Calu3 (cell line): ENCODE data around the gene FERMT2. TPM values are rescaled to one million over a fixed set of nuclear protein-coding genes. Genes with fewer than 3 reads are reported as not detected.
A peak's percentile ranks its signal among the peaks of the same experiment; 100 is the strongest.

Source experiments
- Bru-seq: library from RNA; stranded (reverse); fragments of 400-500 nt; gene quantifications from one replicate; lab custom pipeline; 2021; lab: Mats Ljungman, UMichigan
- BruChase-seq, 2 experiments: library from RNA; stranded (reverse); fragments of 400-500 nt; gene quantifications; one replicate each; lab custom pipeline; 2021; lab: Mats Ljungman, UMichigan
- BruUV-seq: library from RNA; stranded (reverse); fragments of 400-500 nt; replicated peaks from 2 replicates; lab custom pipeline; 2021; lab: Mats Ljungman, UMichigan
- CTCF ChIA-PET: fragments of 300-600 bp; sonication (Branson Sonifier 250); formaldehyde crosslinking; loops from one replicate; lab custom pipeline; 2022; ENCODE audit warnings: antibody characterized with exemption; lab: Charles Lee
- DNase-seq: peaks from one replicate; pipeline ENCODE4 v3.0.0; 2022
- H3K27ac Mint-ChIP-seq: one replicate; pipeline ENCODE4 v1.8.0; 2022; ENCODE audit warnings: mixed read lengths; ENCODE audit not compliant: unreplicated experiment
- H3K27me3 Mint-ChIP-seq: one replicate; pipeline ENCODE4 v1.8.0; 2022; ENCODE audit warnings: mixed read lengths; ENCODE audit not compliant: unreplicated experiment
- H3K36me3 Mint-ChIP-seq: one replicate; pipeline ENCODE4 v1.8.0; 2022; ENCODE audit warnings: mild to moderate bottlenecking, moderate library complexity, mixed read lengths; ENCODE audit not compliant: insufficient read depth, unreplicated experiment
- H3K4me1 Mint-ChIP-seq: one replicate; pipeline ENCODE4 v1.8.0; 2022; ENCODE audit warnings: mild to moderate bottlenecking, low read depth, mixed read lengths; ENCODE audit not compliant: unreplicated experiment
- H3K4me3 Mint-ChIP-seq: one replicate; pipeline ENCODE4 v1.8.0; 2022; ENCODE audit warnings: mild to moderate bottlenecking, low read depth, moderate library complexity, mixed read lengths; ENCODE audit not compliant: unreplicated experiment
- H3K9me3 Mint-ChIP-seq: one replicate; pipeline ENCODE4 v1.8.0; 2022; ENCODE audit warnings: low read depth, mixed read lengths; ENCODE audit not compliant: unreplicated experiment
- CTCF ChIP-seq: fragments of 200-600 bp; IDR thresholded peaks from one replicate; pipeline ENCODE4 v1.8.0; 2022; ENCODE audit warnings: antibody characterized with exemption; ENCODE audit not compliant: unreplicated experiment
- intact Hi-C: fragments of 100-400 bp; cut with micrococcal nuclease; formaldehyde crosslinking; loops from one replicate; pipeline ENCODE4 v1.10.0; 2022; ENCODE audit not compliant: unreplicated experiment
- long read RNA-seq: library from polyadenylated mRNA; stranded (forward); transcript quantifications from one replicate; pipeline ENCODE4 v2.0.0, GENCODE V29; 2022
- total RNA-seq: library from RNA; stranded (reverse); gene quantifications from 2 replicates; pipeline ENCODE4 v1.2.3, GENCODE V29; 2022

FERMT2 gene
- total RNA-seq (21.0 and 21.6 TPM in 2 replicates), Bru-seq, nascent RNA (percentile 77 among the genes with signal in this experiment), BruChase-seq, experiment 1, labeled RNA remaining after a 6-hour chase (percentile 61 among the genes with signal in this experiment), BruChase-seq, experiment 2, labeled RNA remaining after a 2-hour chase (percentile 60 among the genes with signal in this experiment)
- long read RNA-seq, transcript FERMT2-201 (15 exons, 3,338 nt), result major isoform, 11 of 22 reads
- long read RNA-seq, partial matches to known transcripts, result 9 of 22 reads
- long read RNA-seq, other reads (novel, unspliced or antisense), result 2 of 22 reads

DNA sequence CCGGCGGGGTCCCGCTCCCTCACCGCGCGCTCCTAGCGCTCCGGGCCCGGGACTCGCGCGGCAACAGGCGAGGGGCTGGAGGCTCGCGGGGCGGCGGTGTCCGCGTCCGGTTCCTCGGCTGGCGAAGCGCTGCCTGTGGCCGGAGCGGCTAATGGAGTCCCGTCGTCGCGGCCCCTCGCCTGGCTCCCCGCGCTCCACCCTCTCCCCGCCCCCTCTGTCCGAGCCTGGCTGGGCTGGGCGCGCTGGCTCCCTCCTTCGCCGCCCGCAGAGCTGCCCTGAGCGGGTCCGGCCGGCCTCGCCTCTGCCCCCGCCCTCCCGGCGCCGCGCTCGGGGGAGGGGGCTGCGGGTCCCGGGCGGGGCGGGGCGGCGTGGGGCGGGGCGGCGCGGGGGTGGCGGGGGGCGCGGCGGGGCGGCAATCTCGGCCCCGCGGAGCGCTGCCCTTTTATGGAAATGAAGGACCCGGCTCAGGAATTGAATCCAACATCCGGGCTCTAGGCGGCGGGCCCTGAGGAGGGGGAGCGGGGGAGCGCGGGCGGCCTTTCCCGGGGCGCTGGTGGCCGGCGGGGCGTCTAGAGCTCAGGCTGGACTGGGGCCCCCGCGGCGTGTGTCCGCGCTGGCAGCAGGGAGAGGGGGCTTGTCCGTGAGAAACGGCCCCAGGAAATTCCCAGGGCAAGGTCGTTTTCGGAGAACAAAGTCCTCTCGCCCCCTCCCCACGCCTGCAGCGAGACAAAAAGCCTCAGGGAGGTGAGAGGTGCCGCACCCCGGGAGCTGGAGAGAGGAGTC, at the start of gene FERMT2:
TSS of gene FERMT2 (minus strand) at position 153 of the 783 bp plus-strand sequence. CDS start 482 bp downstream, outside the sequence.
- DNase-seq, result peak; percentile 91
- Mint-ChIP-seq H3K27me3 (no peaks in the 10 kb centered on the region), H3K9me3 (no peaks in the 10 kb centered on the region), H3K27ac (peak within 1 kb of the TSS; percentile 84), H3K4me3 (peak within 1 kb of the TSS; percentile 94), H3K36me3 (peaks cover 26% of the 10 kb centered on the region), H3K4me1 (peaks cover 10% of the 10 kb centered on the region)
- CTCF ChIA-PET, result interaction anchor here (0.5 kb wide), 1 partner anchor 29 kb away, joined by 3 read pairs; no protein-coding TSS in a partner anchor
- no TSS peak for BruUV-seq
- TF ChIP-seq CTCF, result no peak
- intact Hi-C loops, result loop anchor here (10.0 kb wide), 1 partner anchor 396 kb away; the partner anchor contains the start of genes GPR137C and TXNDC16

DNA sequence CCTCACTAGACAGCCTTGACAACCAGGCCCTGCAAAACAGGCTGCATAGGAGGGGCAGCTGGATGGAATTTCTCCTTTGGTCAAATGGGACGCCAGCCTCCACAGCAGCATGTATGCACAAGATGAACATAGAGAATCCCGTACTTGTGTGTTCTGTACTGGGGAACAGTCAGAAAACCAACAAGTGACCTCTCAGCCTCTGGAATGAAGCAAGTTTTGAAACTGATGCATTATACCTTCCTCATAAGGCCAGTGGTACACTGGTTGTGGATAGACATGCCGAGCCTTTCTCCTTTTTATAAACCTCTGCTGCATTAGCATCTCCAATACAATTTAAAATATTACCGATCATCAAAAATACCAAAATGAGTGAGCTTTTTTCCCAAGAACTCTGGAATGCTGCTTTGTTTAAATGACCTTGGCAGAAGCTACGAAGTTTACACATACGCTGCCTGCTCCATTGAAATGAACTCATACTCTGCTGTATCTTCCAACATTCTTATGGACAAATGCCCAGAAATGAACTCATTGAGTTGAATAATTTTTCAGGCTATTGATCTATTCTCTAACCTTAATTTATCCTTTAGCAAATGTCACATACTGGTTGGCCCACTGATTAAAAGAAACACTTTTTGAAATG, 47.6 kb upstream of the FERMT2 start:
- CTCF ChIA-PET, result interaction anchor here (0.8 kb wide), 1 partner anchor 16 kb away, joined by 3 read pairs; no protein-coding TSS in a partner anchor
- Mint-ChIP-seq H3K4me3 (no peak overlapping the region), H3K27ac (no peak overlapping the region), H3K27me3 (peaks cover 12% of the 10 kb centered on the region), H3K9me3 (no peaks in the 10 kb centered on the region), H3K4me1 (peaks cover 8% of the 10 kb centered on the region), H3K36me3 (no peaks in the 10 kb centered on the region)
- BruUV-seq, result no TSS peak
- intact Hi-C loops, result no loop called here
- no peak for TF ChIP-seq CTCF
- DNase-seq, result no peak

DNA sequence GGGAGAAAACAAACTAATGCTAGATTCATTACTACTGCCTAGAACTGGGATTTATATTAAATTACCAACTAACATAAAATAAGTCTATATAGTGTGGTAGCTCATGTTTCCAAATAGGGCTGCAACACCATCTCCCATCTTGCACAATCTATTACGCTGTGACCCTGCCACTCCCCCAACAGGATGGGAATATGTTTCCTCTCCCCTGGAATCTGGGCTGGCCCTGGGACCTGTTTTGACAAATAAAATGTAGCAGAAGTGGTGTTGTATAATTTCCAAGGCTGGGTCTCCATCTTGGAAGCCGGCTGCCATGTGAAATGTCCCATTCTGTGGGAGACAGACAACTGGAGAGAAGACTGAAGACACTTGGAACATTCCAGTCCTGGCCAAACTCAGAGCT, 45.6 kb upstream of the FERMT2 start:
- H3K36me3 Mint-ChIP-seq, result no peaks in the 10 kb centered on the region
- H3K27me3 Mint-ChIP-seq, result peaks cover 23% of the 10 kb centered on the region
- TF ChIP-seq CTCF, result no peak
- no peaks in the 10 kb centered on the region for H3K9me3 Mint-ChIP-seq
- H3K27ac Mint-ChIP-seq, result no peak overlapping the region
- H3K4me3 Mint-ChIP-seq, result no peak overlapping the region
- no TSS peak for BruUV-seq
- H3K4me1 Mint-ChIP-seq, result peaks cover 8% of the 10 kb centered on the region
- CTCF ChIA-PET, result interaction anchor here (0.6 kb wide), 1 partner anchor 440 kb away, joined by 5 read pairs; no protein-coding TSS in a partner anchor
- no peak for DNase-seq
- intact Hi-C loops, result no loop called here

DNA sequence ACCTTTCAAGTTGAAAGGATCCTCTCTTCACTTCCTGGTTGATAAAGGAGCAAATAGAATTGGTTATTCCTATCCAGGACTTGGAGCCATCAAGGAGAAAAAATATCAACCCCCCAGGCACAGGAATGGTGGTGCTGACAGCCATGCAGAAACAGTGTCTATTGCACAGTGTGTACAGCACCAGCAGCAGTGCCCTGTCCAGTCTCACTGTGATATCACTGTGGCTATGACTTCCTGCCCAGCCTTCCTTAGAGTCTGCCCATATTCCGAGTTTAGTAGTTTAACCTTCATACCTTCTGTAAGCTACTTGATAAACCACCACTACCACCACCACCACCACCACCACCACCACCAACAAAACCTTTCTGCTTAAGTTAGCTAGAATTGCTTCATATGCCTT, 45.1 kb upstream of the FERMT2 start:
- Mint-ChIP-seq H3K4me3 (no peak overlapping the region), H3K4me1 (peaks cover 3% of the 10 kb centered on the region), H3K36me3 (no peaks in the 10 kb centered on the region), H3K27ac (no peak overlapping the region), H3K9me3 (no peaks in the 10 kb centered on the region), H3K27me3 (peaks cover 18% of the 10 kb centered on the region)
- intact Hi-C loops, result no loop called here
- no peak for DNase-seq
- no TSS peak for BruUV-seq
- CTCF ChIA-PET, result no interaction called here
- TF ChIP-seq CTCF, result no peak
